Measurements from ENCODE around the gene SMIM45.

The SMIM45 gene

DNA sequence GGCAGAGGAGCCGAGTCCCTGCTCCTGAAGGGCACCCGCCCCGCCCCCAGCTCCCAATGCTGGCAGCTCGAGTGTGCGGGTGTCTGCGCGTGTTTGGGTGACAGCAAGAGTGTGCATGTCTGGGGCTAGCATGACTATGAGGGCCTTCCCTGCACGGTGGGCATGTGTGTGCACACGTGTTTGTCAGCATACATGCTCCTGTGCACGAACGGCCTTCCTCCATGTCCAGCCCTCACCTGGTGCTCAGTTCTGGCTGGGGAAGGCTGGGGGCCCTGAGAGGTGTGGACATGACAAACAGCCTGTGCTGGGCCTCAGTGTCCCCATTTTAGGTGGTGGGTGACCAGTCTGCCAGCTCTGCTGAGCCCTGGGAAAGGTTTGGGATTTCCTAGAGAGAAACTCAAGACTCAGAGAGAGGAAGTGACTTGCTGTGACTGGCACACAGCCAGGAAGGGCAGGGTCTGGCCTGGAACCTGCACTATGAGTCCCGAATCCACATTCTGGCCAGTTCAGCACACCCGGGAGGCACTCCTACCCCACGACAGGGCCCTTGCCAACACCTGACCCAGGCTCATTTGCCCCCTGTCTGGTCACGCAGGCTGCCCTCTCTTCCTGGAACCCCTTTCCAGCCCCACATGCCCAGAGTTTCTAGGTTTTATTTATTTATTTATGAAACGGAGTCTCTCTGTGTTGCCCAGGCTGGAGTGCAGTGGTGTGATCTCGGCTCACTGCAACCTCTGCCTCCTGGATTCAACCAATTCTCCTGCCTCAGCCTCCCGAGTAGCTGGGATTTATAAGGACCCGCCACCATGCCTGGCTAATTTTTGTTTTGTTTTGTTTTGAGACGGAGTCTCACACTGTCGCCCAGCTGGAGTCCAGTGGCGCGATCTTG lies 33.8 kb upstream of the SMIM45 start:
- Histone ChIP-seq H3K9me1 (replicated peaks; ENCODE audit: control insufficient read depth, extremely low read depth, insufficient read depth, low read length) (no peaks in the 10 kb centered on the region), H3K27ac (ENCODE audit: insufficient read depth, low read depth, low read length) (no peak overlapping the region), H2AFZ (ENCODE audit: low read depth, low read length) (no peak overlapping the region), H3K79me2 (ENCODE audit: control insufficient read depth, insufficient read depth, low read length) (no peaks in the 10 kb centered on the region), H3K4me3 (replicated peaks in 1 of 3; ENCODE audit: insufficient read depth in 1 of 3, low read depth in 1 of 3, low read length in 3 of 3) (no peak overlapping the region), H3K9ac (replicated peaks; ENCODE audit: extremely low read depth, insufficient read depth, low read length) (no peak overlapping the region), H3K36me3 (ENCODE audit: control insufficient read depth in 2 of 2, extremely low read depth in 1 of 2, insufficient read depth in 2 of 2, low read length in 2 of 2) (no peaks in the 10 kb centered on the region), H3K27me3 (ENCODE audit: control insufficient read depth in 2 of 2, insufficient read depth in 2 of 2, low read length in 2 of 2) (peaks cover 29 to 36% of the 10 kb centered on the region in 2 experiments), H3K9me3 (replicated peaks; ENCODE audit: control insufficient read depth, insufficient read depth, low read length) (no peaks in the 10 kb centered on the region), H3K4me1 (ENCODE audit: control insufficient read depth, extremely low read depth, insufficient read depth, low read length) (peaks cover 11% of the 10 kb centered on the region), H4K20me1 (replicated peaks; ENCODE audit: control insufficient read depth, extremely low read depth, insufficient read depth, low read length) (no peaks in the 10 kb centered on the region), H3K4me2 (ENCODE audit: insufficient read depth, low read length) (no peak overlapping the region)
- no TSS peak for BruUV-seq (replicated peaks)
- dilution Hi-C loops (cut with MboI; ENCODE audit: extremely low pct_ligation_motif_present, low sequenced_read_pairs) (no loop called here), intact Hi-C loops (cut with micrococcal nuclease) (no loop called here)
- TF ChIP-seq JUN (IDR thresholded peaks at IDR 0.05; ENCODE audit: borderline replicate concordance, insufficient read depth, insufficient read length, low read depth): no peak
- peak; percentile 64 for DNase-seq (ENCODE audit: low read depth, low spot score)
- FAIRE-seq: peak; percentile 92
- ChIA-PET POLR2A (no interaction called here), CTCF (interaction anchor here (2.4 kb wide), 1 partner anchor 8 kb away, joined by 14 read pairs; the partner anchor contains the start of gene TNFRSF13C)

DNA sequence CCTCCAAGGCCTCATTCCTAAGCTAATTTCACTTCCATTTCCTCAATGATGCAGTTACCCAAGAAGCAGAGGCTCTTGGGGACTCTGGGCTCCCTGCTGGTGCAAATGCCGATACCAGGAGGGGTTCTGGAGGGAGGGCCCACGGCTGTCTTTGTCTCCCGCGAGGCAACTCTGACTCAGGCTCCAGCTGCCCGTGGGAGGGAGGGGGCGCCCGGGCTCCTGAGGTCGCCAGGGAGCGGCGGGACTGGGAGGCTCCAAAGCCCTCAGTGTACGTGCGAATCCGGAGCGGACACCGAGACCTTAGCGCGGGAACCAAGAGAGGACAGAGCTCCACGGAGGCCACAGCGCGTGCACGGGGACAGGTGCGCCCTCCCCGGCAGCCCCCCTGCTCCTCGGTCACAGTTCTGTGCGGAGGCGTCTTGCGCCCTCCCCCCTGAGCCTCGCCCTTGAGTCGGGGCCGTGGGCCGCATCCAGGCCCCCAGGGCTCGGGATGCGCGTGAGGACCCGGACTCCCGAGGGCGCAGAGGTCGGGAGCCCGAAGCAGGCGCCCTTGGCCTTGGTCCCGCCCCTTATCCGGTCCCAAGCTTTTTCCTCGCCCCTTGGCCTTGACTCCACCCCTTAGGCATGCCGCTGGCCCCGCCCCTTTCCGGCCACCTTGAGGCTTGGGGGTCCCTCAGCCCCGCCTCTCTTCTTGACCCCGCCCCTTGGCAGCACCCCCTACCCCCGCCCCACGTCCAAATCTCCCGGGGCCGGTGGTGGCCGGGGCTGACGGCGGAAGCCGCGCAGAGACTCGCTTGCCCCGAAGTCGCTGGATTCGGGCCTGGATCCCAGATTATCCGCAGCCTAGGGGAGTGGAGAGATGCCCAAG lies 32.4 kb upstream of the SMIM45 start:
- DNase-seq (ENCODE audit: low read depth, low spot score) (no peak), FAIRE-seq (no peak)
- no peaks in the 10 kb centered on the region for H3K36me3 ChIP-seq (ENCODE audit: control insufficient read depth in 2 of 2, extremely low read depth in 1 of 2, insufficient read depth in 2 of 2, low read length in 2 of 2)
- no TSS peak for BruUV-seq (replicated peaks)
- TF ChIP-seq JUN (IDR thresholded peaks at IDR 0.05; ENCODE audit: borderline replicate concordance, insufficient read depth, insufficient read length, low read depth) (no peak), FOS (IDR thresholded peaks at IDR 0.05; ENCODE audit: borderline replicate concordance, insufficient read depth, low read length) (no peak), EZH2 (IDR thresholded peaks at IDR 0.05; ENCODE audit: borderline replicate concordance, low read depth, low read length, severe bottlenecking) (no peak), MYC (IDR thresholded peaks at IDR 0.05; ENCODE audit: low read depth, low read length) (no peak), POLR2AphosphoS5 (IDR thresholded peaks at IDR 0.05; ENCODE audit: insufficient read depth, low read depth, low read length) (no peak), GATA2 (IDR thresholded peaks at IDR 0.05; ENCODE audit: insufficient read depth, insufficient read length, low read depth, low read length) (no peak), POLR2A (IDR thresholded peaks at IDR 0.05; ENCODE audit: low read depth, low read length) (no peak)
- TF ChIP-seq, protein P1, sequence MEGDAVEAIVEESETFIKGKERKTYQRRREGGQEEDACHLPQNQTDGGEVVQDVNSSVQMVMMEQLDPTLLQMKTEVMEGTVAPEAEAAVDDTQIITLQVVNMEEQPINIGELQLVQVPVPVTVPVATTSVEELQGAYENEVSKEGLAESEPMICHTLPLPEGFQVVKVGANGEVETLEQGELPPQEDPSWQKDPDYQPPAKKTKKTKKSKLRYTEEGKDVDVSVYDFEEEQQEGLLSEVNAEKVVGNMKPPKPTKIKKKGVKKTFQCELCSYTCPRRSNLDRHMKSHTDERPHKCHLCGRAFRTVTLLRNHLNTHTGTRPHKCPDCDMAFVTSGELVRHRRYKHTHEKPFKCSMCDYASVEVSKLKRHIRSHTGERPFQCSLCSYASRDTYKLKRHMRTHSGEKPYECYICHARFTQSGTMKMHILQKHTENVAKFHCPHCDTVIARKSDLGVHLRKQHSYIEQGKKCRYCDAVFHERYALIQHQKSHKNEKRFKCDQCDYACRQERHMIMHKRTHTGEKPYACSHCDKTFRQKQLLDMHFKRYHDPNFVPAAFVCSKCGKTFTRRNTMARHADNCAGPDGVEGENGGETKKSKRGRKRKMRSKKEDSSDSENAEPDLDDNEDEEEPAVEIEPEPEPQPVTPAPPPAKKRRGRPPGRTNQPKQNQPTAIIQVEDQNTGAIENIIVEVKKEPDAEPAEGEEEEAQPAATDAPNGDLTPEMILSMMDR (IDR thresholded peaks at IDR 0.05; ENCODE audit: extremely low read depth in 1 of 2, insufficient read depth in 1 of 2, low read depth in 1 of 2, low read length in 2 of 2): no peak
- TF ChIP-seq, protein P2, sequence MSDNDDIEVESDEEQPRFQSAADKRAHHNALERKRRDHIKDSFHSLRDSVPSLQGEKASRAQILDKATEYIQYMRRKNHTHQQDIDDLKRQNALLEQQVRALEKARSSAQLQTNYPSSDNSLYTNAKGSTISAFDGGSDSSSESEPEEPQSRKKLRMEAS (IDR thresholded peaks at IDR 0.05; ENCODE audit: insufficient read depth, insufficient read length): no peak
- H3K79me2 ChIP-seq (ENCODE audit: control insufficient read depth, insufficient read depth, low read length): no peaks in the 10 kb centered on the region
- ChIA-PET CTCF (interaction anchor here (1.0 to 2.1 kb wide), 4 partner anchors 10 to 222 kb away, joined by 3 to 8 read pairs (median 4); no protein-coding TSS in a partner anchor), POLR2A (no interaction called here)
- no peaks in the 10 kb centered on the region for H3K9me3 ChIP-seq (replicated peaks; ENCODE audit: control insufficient read depth, insufficient read depth, low read length)
- peak overlapping the region in 2 of 3 experiments; percentile 27 to 28 for H3K4me3 ChIP-seq (replicated peaks in 1 of 3; ENCODE audit: insufficient read depth in 1 of 3, low read depth in 1 of 3, low read length in 3 of 3)
- H3K9ac ChIP-seq (replicated peaks; ENCODE audit: extremely low read depth, insufficient read depth, low read length): no peak overlapping the region
- H3K27me3 ChIP-seq (ENCODE audit: control insufficient read depth in 2 of 2, insufficient read depth in 2 of 2, low read length in 2 of 2): peaks cover 24% of the 10 kb centered on the region in 2 experiments
- peak overlapping the region; percentile 66 for H2AFZ ChIP-seq (ENCODE audit: low read depth, low read length)
- H4K20me1 ChIP-seq (replicated peaks; ENCODE audit: control insufficient read depth, extremely low read depth, insufficient read depth, low read length): no peaks in the 10 kb centered on the region
- no peak overlapping the region for H3K27ac ChIP-seq (ENCODE audit: insufficient read depth, low read depth, low read length)
- intact Hi-C loops (cut with micrococcal nuclease): no loop called here
- no peaks in the 10 kb centered on the region for H3K9me1 ChIP-seq (replicated peaks; ENCODE audit: control insufficient read depth, extremely low read depth, insufficient read depth, low read length)
- peak overlapping the region; percentile 63 for H3K4me2 ChIP-seq (ENCODE audit: insufficient read depth, low read length)
- peaks cover 11% of the 10 kb centered on the region for H3K4me1 ChIP-seq (ENCODE audit: control insufficient read depth, extremely low read depth, insufficient read depth, low read length)
- dilution Hi-C loops (cut with MboI; ENCODE audit: extremely low pct_ligation_motif_present, low sequenced_read_pairs): no loop called here

Data from endothelial cell of umbilical vein (primary cell).